Measurements from ENCODE around the gene SUCO. TPM values are rescaled to one million over a fixed set of nuclear protein-coding genes. Genes with fewer than 3 reads are reported as not detected.
"Not testable (repeated sequence)": the region's sequence is repeated elsewhere in the genome, so short reads cannot be mapped to it uniquely, and the experiment has no call there.

Gene SUCO
- total RNA-seq, 3 donors from 2014 or later, result 19.5 to 21.5 (median 20.3) TPM

DNA sequence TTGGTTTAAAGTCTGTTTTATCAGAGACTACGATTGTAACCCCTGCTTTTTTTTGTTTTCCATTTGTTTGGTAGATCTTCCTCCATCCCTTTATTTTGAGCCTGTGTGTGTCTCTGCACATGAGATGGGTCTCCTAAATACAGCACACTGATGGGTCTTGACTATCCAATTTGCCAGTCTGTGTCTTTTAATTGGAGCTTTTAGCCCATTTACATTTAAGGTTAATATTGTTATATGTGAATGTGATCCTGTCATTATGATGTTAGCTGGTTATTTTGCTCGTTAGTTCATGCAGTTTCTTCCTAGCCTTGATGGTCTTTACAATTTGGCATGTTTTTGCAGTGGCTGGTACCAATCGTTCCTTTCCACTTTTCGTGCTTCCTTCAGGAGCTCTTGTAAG is 62.1 kb downstream of the SUCO start:
- H3K4me1 Mint-ChIP-seq (ENCODE audit: low read depth), result peaks cover 32% of the 10 kb centered on the region
- DNase-seq; H3K9me3 Mint-ChIP-seq; H3K27me3 Mint-ChIP-seq (ENCODE audit: low read depth); H3K4me3 Mint-ChIP-seq; ATAC-seq: not testable (repeated sequence)
- peaks cover 78% of the 10 kb centered on the region for H3K36me3 Mint-ChIP-seq (ENCODE audit: insufficient read depth)

DNA sequence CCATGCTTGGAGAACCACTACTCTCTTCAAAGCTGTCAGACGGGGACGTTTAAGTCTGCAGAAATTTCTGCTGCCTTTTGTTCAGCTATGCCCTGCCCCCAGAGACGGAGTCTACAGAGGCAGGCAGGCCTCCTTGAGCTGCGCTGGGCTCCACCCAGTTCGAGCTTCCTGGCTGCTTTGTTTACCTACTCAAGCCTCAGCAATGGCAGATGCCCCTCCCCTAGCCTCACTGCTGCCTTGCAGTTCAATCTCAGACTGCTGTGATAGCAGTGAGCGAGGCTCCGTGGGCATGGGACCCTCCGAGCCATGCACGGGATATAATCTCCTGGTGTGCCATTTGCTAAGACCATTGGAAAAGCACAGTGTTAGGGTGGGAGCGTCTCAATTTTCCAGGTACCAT is 63.8 kb downstream of the SUCO start:
- not testable (repeated sequence) for DNase-seq; ATAC-seq; H3K27me3 Mint-ChIP-seq (ENCODE audit: low read depth); H3K9me3 Mint-ChIP-seq; H3K4me3 Mint-ChIP-seq
- Mint-ChIP-seq H3K4me1 (ENCODE audit: low read depth) (peaks cover 32% of the 10 kb centered on the region), H3K36me3 (ENCODE audit: insufficient read depth) (peaks cover 72% of the 10 kb centered on the region)

DNA sequence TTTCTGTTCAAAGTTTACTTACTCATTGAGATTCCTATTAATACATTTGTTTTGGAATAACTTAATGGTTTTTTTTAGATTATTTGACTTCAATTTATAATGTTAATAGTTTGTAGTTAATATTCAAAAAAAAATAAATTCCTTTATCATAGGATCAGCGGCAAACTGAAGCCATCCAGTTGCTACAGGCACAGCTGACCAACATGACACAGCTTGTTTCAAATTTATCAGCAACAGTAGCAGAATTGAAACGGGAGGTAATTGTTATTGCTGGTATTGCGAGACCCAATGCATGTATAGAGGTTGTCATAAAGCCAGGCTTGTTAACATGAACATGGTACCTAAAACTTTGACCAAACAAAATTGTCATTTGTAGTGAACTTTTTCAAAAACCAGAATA is 67.0 kb downstream of the SUCO start:
- ATAC-seq, result no peak
- H3K36me3 Mint-ChIP-seq (ENCODE audit: insufficient read depth), result peaks cover 58% of the 10 kb centered on the region
- no peaks in the 10 kb centered on the region for H3K27me3 Mint-ChIP-seq (ENCODE audit: low read depth)
- no peaks in the 10 kb centered on the region for H3K9me3 Mint-ChIP-seq
- peaks cover 28% of the 10 kb centered on the region for H3K4me1 Mint-ChIP-seq (ENCODE audit: low read depth)
- H3K4me3 Mint-ChIP-seq, result no peak overlapping the region
- DNase-seq, result no peak

DNA sequence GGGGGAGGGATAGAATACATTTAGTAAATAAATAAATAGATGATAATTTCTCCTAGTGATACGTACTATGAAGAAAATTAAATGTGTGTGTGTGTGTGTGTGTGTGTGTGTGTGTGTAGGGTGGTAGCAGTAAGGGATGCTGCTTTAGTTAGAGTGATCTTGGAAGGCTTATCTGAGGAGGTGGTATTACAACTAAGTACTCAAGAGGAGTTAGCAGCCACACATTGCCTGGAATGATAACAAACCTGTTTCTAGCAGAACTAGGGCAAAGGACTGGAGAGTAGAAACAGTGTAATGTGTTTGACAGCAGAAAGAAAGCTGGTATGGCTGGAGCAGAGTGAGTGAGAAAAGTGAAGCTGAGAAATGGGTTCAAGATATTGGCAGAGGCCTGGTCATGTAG is 67.7 kb downstream of the SUCO start:
- Mint-ChIP-seq H3K4me3 (no peak overlapping the region), H3K27me3 (ENCODE audit: low read depth) (no peaks in the 10 kb centered on the region), H3K9me3 (no peaks in the 10 kb centered on the region), H3K36me3 (ENCODE audit: insufficient read depth) (peaks cover 51% of the 10 kb centered on the region), H3K4me1 (ENCODE audit: low read depth) (peaks cover 23% of the 10 kb centered on the region)
- ATAC-seq (no peak), DNase-seq (no peak)

DNA sequence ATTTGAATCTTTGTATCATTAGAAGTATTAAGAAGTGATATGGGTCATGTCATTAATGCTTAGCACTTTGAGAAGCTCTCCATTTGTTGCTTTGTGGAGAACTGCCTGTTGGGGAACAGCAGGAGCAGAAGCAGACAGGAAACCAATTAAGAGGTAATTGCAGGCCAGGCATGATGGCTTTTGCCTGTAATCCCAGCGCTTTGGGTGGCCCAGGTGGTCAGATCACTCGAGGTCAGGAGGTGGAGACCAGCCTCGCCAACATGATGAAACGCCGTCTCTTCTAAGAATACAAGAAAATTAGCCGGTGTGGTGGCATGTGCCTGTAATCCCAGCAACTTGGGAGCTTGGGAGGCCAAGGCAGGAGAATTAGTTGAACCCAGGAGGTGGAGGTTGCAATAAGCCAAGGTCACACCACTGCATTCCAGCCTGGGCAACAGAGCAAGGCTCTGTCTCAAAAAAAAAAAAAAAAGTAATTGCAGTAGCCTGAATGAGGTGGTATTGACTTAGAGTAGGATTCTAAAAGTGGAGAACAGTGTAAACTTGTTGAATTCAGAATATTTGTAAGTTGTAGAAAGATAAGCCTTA is 68.2 kb downstream of the SUCO start:
- Mint-ChIP-seq H3K27me3 (ENCODE audit: low read depth) (no peaks in the 10 kb centered on the region), H3K9me3 (no peaks in the 10 kb centered on the region), H3K36me3 (ENCODE audit: insufficient read depth) (peaks cover 46% of the 10 kb centered on the region), H3K4me1 (ENCODE audit: low read depth) (peaks cover 18% of the 10 kb centered on the region), H3K4me3 (no peak overlapping the region)
- ATAC-seq (no peak), DNase-seq (no peak)

DNA sequence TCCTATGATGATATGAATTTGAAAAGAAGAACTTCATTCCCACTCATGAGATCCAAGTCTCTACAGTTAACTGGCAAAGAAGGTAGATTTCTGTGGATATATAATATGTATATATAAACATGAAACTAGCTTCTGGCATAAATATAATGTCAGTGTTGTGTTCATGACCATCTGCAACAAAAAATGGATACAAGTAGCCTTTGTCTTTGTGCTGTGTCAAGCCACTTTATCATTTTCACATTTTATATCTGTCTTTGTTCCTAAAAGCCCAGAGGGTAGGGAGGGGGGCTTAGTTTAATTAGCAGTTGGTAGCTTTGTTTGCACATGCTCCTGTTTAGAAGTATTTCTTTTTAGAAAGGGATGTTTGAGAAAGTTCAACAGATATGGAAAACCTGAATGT is 69.8 kb downstream of the SUCO start:
- Mint-ChIP-seq H3K9me3 (no peaks in the 10 kb centered on the region), H3K27me3 (ENCODE audit: low read depth) (no peaks in the 10 kb centered on the region), H3K36me3 (ENCODE audit: insufficient read depth) (peaks cover 42% of the 10 kb centered on the region), H3K4me3 (no peak overlapping the region), H3K4me1 (ENCODE audit: low read depth) (peaks cover 8% of the 10 kb centered on the region)
- DNase-seq (no peak), ATAC-seq (no peak)

DNA sequence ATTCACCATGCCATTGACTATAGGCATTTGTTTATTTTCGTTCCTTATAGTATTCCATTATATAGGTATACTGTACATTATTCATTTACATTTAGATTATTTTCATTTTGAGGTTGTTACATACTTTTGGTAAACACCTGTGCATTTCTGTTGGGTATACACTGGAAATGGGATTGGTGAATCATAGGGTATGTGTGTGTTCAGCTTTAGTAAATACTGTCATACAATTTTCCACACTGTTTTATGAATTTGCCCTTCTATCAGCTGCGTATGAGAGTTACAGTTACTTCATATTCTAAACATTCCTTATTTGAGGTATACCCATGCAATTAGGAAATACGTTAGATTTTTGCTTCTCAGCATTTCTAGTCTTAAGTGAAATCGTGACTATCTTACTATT is 70.9 kb downstream of the SUCO start:
- DNase-seq (no peak), ATAC-seq (no peak)
- peaks cover 36% of the 10 kb centered on the region for H3K36me3 Mint-ChIP-seq (ENCODE audit: insufficient read depth)
- peaks cover 8% of the 10 kb centered on the region for H3K4me1 Mint-ChIP-seq (ENCODE audit: low read depth)
- no peaks in the 10 kb centered on the region for H3K9me3 Mint-ChIP-seq
- H3K27me3 Mint-ChIP-seq (ENCODE audit: low read depth), result no peaks in the 10 kb centered on the region
- H3K4me3 Mint-ChIP-seq, result no peak overlapping the region

DNA sequence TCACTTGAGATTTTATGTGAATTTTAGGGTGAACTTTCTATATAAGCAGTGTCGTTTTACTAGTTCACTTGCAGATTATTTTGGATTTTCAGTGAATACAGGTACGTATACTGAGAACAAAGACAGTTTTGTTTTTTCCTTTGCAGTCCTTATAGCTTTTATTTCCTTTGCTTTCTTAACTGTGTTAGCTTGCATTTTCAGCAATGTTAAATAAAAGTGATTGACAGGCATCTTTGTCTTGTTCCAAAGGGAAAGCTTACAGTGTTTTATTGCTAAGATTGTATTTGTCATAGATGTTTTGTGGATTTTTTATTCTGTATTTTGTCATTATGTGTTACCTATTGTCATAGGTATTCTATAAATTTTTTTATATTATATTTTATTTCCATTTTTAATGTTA is 72.7 kb downstream of the SUCO start:
- H3K9me3 Mint-ChIP-seq, result no peaks in the 10 kb centered on the region
- peaks cover 47% of the 10 kb centered on the region for H3K36me3 Mint-ChIP-seq (ENCODE audit: insufficient read depth)
- DNase-seq (no peak), ATAC-seq (no peak)
- no peak overlapping the region for H3K4me3 Mint-ChIP-seq
- peaks cover 15% of the 10 kb centered on the region for H3K4me1 Mint-ChIP-seq (ENCODE audit: low read depth)
- no peaks in the 10 kb centered on the region for H3K27me3 Mint-ChIP-seq (ENCODE audit: low read depth)

DNA sequence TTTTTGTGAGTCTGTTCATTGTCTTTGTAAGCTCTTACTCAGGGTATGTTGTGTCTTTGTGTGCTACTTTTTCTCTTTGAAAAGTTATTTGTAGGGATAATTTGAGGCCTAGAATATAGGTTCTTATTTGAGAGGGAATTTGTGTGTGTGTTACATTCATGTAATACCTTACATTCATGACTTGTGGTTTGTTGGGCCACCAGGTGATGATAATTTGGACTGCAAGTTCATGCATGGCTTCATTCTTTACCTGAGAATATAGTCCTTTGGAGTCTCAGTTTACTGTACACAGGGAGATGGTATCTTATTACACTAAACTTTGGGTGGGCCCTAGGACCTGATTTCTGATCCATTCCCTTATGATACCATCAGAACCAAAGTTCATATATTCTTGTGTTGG is 74.2 kb downstream of the SUCO start:
- Mint-ChIP-seq H3K4me3 (no peak overlapping the region), H3K36me3 (ENCODE audit: insufficient read depth) (peaks cover 46% of the 10 kb centered on the region), H3K4me1 (ENCODE audit: low read depth) (peaks cover 15% of the 10 kb centered on the region), H3K27me3 (ENCODE audit: low read depth) (no peaks in the 10 kb centered on the region), H3K9me3 (no peaks in the 10 kb centered on the region)
- DNase-seq (no peak), ATAC-seq (no peak)

DNA sequence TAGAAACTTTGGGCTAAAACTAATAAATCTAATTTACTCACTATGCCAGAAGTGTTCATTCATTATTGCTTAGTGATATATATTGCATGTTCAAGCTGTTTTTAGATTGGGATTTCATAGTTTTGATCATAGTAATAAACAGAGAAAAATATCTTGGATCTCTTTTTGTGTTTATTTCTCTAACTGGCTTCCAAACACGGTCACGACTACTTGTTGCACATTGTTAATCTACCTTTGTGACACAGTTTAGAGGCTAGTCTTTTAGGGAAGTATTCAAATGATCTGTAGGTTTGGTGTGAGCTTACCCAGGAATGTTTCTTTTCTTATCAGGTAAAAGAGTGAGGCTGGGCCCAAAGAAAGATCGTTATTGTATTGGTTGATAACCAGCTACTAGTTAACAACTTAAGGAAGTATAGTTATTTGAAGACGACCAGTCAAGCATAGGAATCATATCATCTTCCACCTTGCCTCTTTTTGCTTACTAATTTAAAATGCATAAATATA is 75.2 kb downstream of the SUCO start:
- Mint-ChIP-seq H3K36me3 (ENCODE audit: insufficient read depth) (peaks cover 41% of the 10 kb centered on the region), H3K9me3 (no peaks in the 10 kb centered on the region), H3K27me3 (ENCODE audit: low read depth) (no peaks in the 10 kb centered on the region), H3K4me1 (ENCODE audit: low read depth) (peaks cover 15% of the 10 kb centered on the region), H3K4me3 (no peak overlapping the region)
- DNase-seq, result no peak
- no peak for ATAC-seq

DNA sequence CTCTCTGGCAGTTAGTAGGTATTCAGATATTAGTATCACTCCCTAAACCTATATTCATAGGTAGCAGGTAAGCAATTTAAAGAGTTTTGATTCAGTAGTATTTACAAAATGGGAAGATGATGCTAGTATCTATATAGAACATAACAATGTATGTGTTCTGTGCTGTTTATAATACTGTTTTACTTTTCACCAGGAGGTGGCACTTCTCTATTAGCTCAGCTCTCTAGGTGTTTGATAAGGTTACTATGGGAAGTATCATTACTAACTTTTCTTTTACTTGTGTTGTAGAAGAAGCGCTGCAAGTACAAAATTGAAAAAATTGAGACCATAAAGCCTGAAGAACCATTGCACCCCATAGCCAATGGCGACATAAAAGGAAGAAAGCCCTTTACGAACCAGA is 76.6 kb downstream of the SUCO start:
- peaks cover 33% of the 10 kb centered on the region for H3K36me3 Mint-ChIP-seq (ENCODE audit: insufficient read depth)

DNA sequence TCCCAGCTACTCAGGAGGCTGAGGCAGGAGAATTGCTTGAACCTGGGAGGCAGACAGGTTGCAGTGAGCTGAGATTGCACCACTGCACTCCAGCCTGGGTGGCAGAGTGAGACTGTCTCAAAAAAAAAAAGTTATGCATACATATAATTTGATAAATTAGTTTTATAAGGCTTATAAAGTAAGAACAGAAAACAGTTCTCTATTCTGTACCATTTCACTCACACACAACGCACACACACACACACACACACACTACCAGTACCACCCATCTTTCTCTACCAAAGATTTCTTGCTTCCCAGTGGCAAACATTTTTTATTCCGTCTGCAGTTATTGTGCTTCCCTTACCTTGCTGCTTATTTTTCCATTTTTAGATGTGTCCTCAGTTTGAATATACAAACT is 79.5 kb downstream of the SUCO start:
- H3K36me3 Mint-ChIP-seq (ENCODE audit: insufficient read depth), result peaks cover 23% of the 10 kb centered on the region

More for the DNA sequence above, 76.6 kb downstream of the SUCO start:
- DNase-seq, result no peak
- Mint-ChIP-seq H3K9me3 (no peaks in the 10 kb centered on the region), H3K4me3 (no peak overlapping the region), H3K27me3 (ENCODE audit: low read depth) (no peaks in the 10 kb centered on the region), H3K4me1 (ENCODE audit: low read depth) (peaks cover 12% of the 10 kb centered on the region)
- peak; percentile 51 to 74 for ATAC-seq

DNA sequence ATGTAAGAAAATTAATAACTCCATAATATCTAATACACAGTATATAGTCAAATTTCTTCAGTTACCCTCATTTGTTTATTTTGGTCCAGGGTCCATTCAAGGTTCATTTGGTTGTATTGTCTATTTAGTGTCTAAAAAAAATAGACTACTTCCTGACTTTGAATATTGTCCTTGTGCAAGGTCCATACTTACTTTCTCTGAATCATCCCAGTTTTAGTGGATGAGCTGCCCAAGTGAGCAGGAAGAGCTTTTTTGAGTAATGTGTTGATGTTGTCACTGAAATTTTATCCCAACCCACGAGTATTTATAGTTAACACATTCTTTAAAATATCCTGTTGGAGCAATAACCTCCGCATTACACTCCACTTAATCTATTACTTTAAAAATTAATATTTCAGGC is 80.3 kb downstream of the SUCO start:
- Mint-ChIP-seq H3K36me3 (ENCODE audit: insufficient read depth) (peaks cover 23% of the 10 kb centered on the region), H3K27me3 (ENCODE audit: low read depth) (no peaks in the 10 kb centered on the region), H3K9me3 (peaks cover 12% of the 10 kb centered on the region), H3K4me3 (no peak overlapping the region), H3K4me1 (ENCODE audit: low read depth) (peaks cover 7% of the 10 kb centered on the region)
- ATAC-seq (no peak), DNase-seq (no peak)

More for the DNA sequence above, 79.5 kb downstream of the SUCO start:
- Mint-ChIP-seq H3K4me1 (ENCODE audit: low read depth) (peaks cover 7% of the 10 kb centered on the region), H3K27me3 (ENCODE audit: low read depth) (no peaks in the 10 kb centered on the region), H3K9me3 (peaks cover 12% of the 10 kb centered on the region), H3K4me3 (no peak overlapping the region)
- ATAC-seq (no peak), DNase-seq (no peak)

DNA sequence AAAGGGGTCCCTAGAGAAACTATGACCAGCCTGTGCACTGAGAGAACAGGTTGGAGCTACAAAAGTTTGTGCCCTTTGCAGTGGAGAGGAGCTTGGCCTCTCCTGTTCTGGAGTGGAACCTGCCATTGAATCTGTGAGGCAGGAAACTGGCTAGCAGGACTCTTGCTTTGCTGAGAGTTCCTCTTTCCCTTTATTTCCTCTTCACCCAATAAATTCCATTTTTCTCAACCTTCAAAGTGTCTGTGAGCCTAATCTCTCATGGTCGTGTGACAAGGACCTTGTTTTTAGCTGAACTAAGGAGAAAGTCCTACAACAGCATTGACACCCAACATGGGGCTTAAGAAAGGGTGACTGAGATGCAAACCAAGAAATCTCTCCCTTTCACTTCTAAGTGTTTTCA is 83.2 kb downstream of the SUCO start:
- ATAC-seq (no peak), DNase-seq (no peak)
- Mint-ChIP-seq H3K27me3 (ENCODE audit: low read depth) (no peaks in the 10 kb centered on the region), H3K9me3 (peaks cover 25% of the 10 kb centered on the region), H3K36me3 (ENCODE audit: insufficient read depth) (peaks cover 11% of the 10 kb centered on the region), H3K4me3 (no peak overlapping the region), H3K4me1 (ENCODE audit: low read depth) (no peaks in the 10 kb centered on the region)

DNA sequence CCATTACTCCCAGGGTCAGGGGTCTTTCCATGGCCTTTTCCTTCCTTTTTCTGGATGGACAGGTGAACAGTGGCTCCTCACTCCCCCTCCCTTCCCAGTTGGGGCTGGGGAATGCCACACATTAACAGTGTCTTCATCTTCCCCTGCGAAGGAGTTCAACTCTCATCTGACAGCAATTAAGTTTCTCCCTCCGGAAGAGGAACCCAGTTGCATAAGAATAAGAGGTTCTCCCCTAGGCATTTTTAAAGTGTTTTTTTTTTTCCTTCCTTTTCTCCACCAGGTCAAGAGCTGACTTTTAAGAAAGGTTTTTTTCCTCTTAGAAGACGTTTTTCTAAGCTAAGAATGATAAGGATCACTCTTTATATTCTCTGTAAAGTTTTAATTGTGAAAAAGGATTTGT is 83.7 kb downstream of the SUCO start:
- DNase-seq (no peak), ATAC-seq (no peak)
- Mint-ChIP-seq H3K4me3 (no peak overlapping the region), H3K9me3 (peaks cover 29% of the 10 kb centered on the region), H3K4me1 (ENCODE audit: low read depth) (no peaks in the 10 kb centered on the region), H3K27me3 (ENCODE audit: low read depth) (no peaks in the 10 kb centered on the region), H3K36me3 (ENCODE audit: insufficient read depth) (peaks cover 9% of the 10 kb centered on the region)
